Heart left ventricle (tissue), 16 donors: Measurements from ENCODE around the gene FAM240A. TPM values are rescaled to one million over a fixed set of nuclear protein-coding genes. Genes with fewer than 3 reads are reported as not detected.

Experiments used
- ATAC-seq, 4 donors: fragments of 200-7000 bp; cut with Tn5 transposase; one replicate each; pipeline ENCODE4 v1.9.1; 2020 to 2022; ENCODE audit warnings: moderate library complexity in 4 of 4, mild to moderate bottlenecking in 3 of 4, moderate number of reproducible peaks in 1 of 4
- DNase-seq, 5 donors: peaks; one replicate each; pipeline ENCODE4 v3.0.0-alpha.2; 2020
- H3K27ac ChIP-seq, 12 donors: fragments of 200-600 bp; sonication (generic) in 4 of 12; one replicate each; pipeline versions ENCODE4 v1.5.0 to v1.8.0; 2016 to 2022; ENCODE audit warnings: mild to moderate bottlenecking in 2 of 12
- H3K27me3 ChIP-seq, 9 donors: fragments of 200-600 bp; sonication (generic) in 2 of 9; one replicate each; pipeline versions ENCODE4 v1.5.1 to v1.8.0; 2016 to 2022; ENCODE audit warnings: mild to moderate bottlenecking in 3 of 9
- H3K36me3 ChIP-seq, 9 donors: fragments of 200-600 bp; sonication (generic) in 2 of 9; one replicate each; pipeline versions ENCODE4 v1.5.0 to v1.8.0; 2018 to 2022; ENCODE audit warnings: mild to moderate bottlenecking in 2 of 9
- H3K4me1 ChIP-seq, 12 donors: fragments of 200-600 bp; sonication (generic) in 4 of 12; one replicate each; pipeline versions ENCODE4 v1.5.0 to v1.8.0; 2016 to 2022; ENCODE audit warnings: mild to moderate bottlenecking in 3 of 12
- H3K4me3 ChIP-seq, 12 donors: fragments of 200-600 bp; sonication (generic) in 4 of 12; one replicate each; pipeline versions ENCODE4 v1.5.0 to v1.8.0; 2017 to 2022; ENCODE audit warnings: mild to moderate bottlenecking in 9 of 12, moderate library complexity in 4 of 12
- H3K9me3 ChIP-seq, 12 donors: fragments of 200-600 bp; sonication (generic) in 4 of 12; one replicate each; pipeline versions ENCODE4 v1.5.0 to v1.8.0; 2016 to 2022; ENCODE audit warnings: mild to moderate bottlenecking in 1 of 12
- CTCF ChIP-seq, 12 donors: fragments of 200-600 bp; sonication (generic) in 4 of 12; IDR thresholded peaks; one replicate each; pipeline versions ENCODE4 v1.5.0 to v1.8.0; 2018 to 2022; ENCODE audit warnings: antibody characterized with exemption in 12 of 12, mild to moderate bottlenecking in 5 of 12
- POLR2A ChIP-seq, 2 donors: fragments of 450-650 bp; IDR thresholded peaks; one replicate each; pipeline ENCODE4 v1.6.1; 2017; ENCODE audit warnings: antibody characterized with exemption in 2 of 2, mild to moderate bottlenecking in 2 of 2, moderate library complexity in 2 of 2
- WGBS, 4 donors: extraction: QIAGEN DNeasy Blood & Tissue Kit in 2 of 4; methylation state at CpG; one replicate each; pipeline versions ENCODE4 v1.1.5 to v1.1.7; 2013 to 2018; 5-methylcytosine and 5-hydroxymethylcytosine counted together
- intact Hi-C, 10 donors: fragments of 100-400 bp; cut with DNase I; formaldehyde crosslinking; loops; one replicate each; pipeline versions ENCODE4 v1.11.1 to v1.14.2; 2022
- polyA plus RNA-seq, 2 donors: library from polyadenylated mRNA; stranded (reverse); fragments of 200-250 nt; gene quantifications; one replicate each; pipeline ENCODE4 v1.2.3, GENCODE V29; 2013
- total RNA-seq, 9 donors: library from RNA; depleted of rRNA in 2 of 9; stranded (reverse); fragments of >200 nt in 2 of 9; fragmentation: NEBNext Ultra II Directional in 3 of 9; extraction: Animal tissue kit (Norgen Biotek cat#: 25700) in 3 of 9; gene quantifications; one replicate each; pipeline versions ENCODE4 v1.1.0 to v1.2.4, GENCODE V29; 2016 to 2023
- donor health status: ischemic (EF 13 %, LVEDD 7.1; RV severe dilation, severe dysfunction).
- donor health status: healthy with polysubstance abuse.
- donor health status: DM: no; HTN: yes; CAD: no.
- donor health status: DM: no; HTN: no; CAD: no.
- donor health status: ischemic (EF 25% LVEDD 6.9; RV normal size, moderate dysfunction).
- donor health status: ischemic (EF 25% LVEDD 5.7; RV mildly dilated, moderate dysfunction).
- donor health status: healthy.
- donor health status: DM: yes; HTN: yes; CAD: no.
- donor health status: ischemic (EF 35%, LVEDD 5.7; RV mildly dilated, moderate dysfunction).
- donor health status: nonischemic (EF 11% LVEDD 7.7; RV severe dilation, severe dysfunction).
- donor health status: DM: yes; HTN: yes; CAD: no.
- donor health status: PGD.
- donor health status: ischemic (EF 29% LVEDD 5.4; RV normal size, mild dysfunction).
- donor health status: nonischemic (EF 23%, LVEDD 6.1; RV moderate dilation, normal function).

FAM240A gene
- total and polyA plus RNA-seq, 11 donors: not detected

GRCh38 chr3:46659285-46659684 lies 47.0 kb downstream of the FAM240A start:
- Histone ChIP-seq H3K9me3 (no peaks in the 10 kb centered on the region), H3K4me1 (peaks cover 0 to 46% (median 25%) of the 10 kb centered on the region in 12 donors), H3K27ac (no peak overlapping the region), H3K4me3 (no peak overlapping the region), H3K36me3 (no peaks in the 10 kb centered on the region), H3K27me3 (no peaks in the 10 kb centered on the region)
- no peak for TF ChIP-seq CTCF (IDR thresholded peaks at IDR 0.05)
- TF ChIP-seq POLR2A (IDR thresholded peaks at IDR 0.05): no peak
- 91 to 93% (median 92%) methylated on average over 8 of the region's 8 CpGs for whole genome bisulfite sequencing, 4 donors
- DNase-seq: no peak
- intact Hi-C loops: no loop called here
- ATAC-seq: no peak

GRCh38 chr3:46660003-46660402 lies 47.7 kb downstream of the FAM240A start:
- intact Hi-C loops: loop anchor here in 1 of 10 donors (5.0 to 10.0 kb wide), 2 partner anchors 95 to 232 kb away; partner anchors contain the start of gene LRRC2
- H3K36me3 ChIP-seq: no peaks in the 10 kb centered on the region
- H3K27ac ChIP-seq: peak overlapping the region in 1 of 12 donors; percentile 90
- DNase-seq: no peak
- H3K4me3 ChIP-seq: no peak overlapping the region
- H3K9me3 ChIP-seq: no peaks in the 10 kb centered on the region
- WGBS, 4 donors: 53 to 84% (median 83%) methylated on average over 2 to 6 of the region's 6 CpGs
- no peaks in the 10 kb centered on the region for H3K27me3 ChIP-seq
- ATAC-seq: no peak
- peaks cover 0 to 50% (median 28%) of the 10 kb centered on the region in 12 donors for H3K4me1 ChIP-seq
- no peak for TF ChIP-seq POLR2A (IDR thresholded peaks at IDR 0.05)
- no peak for TF ChIP-seq CTCF (IDR thresholded peaks at IDR 0.05)

GRCh38 chr3:46660543-46661523 lies 48.5 kb downstream of the FAM240A start:
- H3K27me3 ChIP-seq: no peaks in the 10 kb centered on the region
- no peak overlapping the region for H3K4me3 ChIP-seq
- peaks cover 0 to 57% (median 34%) of the 10 kb centered on the region in 12 donors for H3K4me1 ChIP-seq
- intact Hi-C loops: loop anchor here in 1 of 10 donors (5.0 to 10.0 kb wide), 2 partner anchors 96 to 231 kb away; partner anchors contain the start of gene LRRC2
- H3K36me3 ChIP-seq: no peaks in the 10 kb centered on the region
- peak overlapping the region in 6 of 12 donors; percentile 2 to 90 (median 38) for H3K27ac ChIP-seq
- ATAC-seq (peak; percentile 28 to 66 (median 42)), DNase-seq (peak; percentile 61 to 82 (median 71))
- no peaks in the 10 kb centered on the region for H3K9me3 ChIP-seq
- 43 to 56% (median 50%) methylated on average over 7 to 9 of the region's 9 CpGs for WGBS, 4 donors
- peak in 2 of 12 donors; percentile 15 to 17 for TF ChIP-seq CTCF (IDR thresholded peaks at IDR 0.05)
- TF ChIP-seq POLR2A (IDR thresholded peaks at IDR 0.05): no peak
